HG03196 (cell line): ENCODE results near the gene PORCN.

ENCODE experiments used
- ATAC-seq: cut with Tn5 transposase; IDR thresholded peaks from one replicate; pipeline ENCODE4 v1.9.1; 2021; ENCODE audit not compliant: unreplicated experiment

Gene PORCN

GRCh38 chrX:48475774-48476577 is 32.8 kb upstream of the PORCN start, which contains the start of gene FTSJ1:
TSS of gene FTSJ1 (plus strand) at chrX:48476199. CDS start at chrX:48478048, 1,849 bp downstream.
- peak; percentile 81 for ATAC-seq

- no peak for ATAC-seq
Observed at GRCh38 chrX:48476919-48477318, 31.9 kb upstream of the PORCN start.

- no peak for ATAC-seq
Observed at GRCh38 chrX:48477960-48478755, 30.6 kb upstream of the PORCN start.

- no peak for ATAC-seq
Observed at GRCh38 chrX:48478806-48479205, 30.0 kb upstream of the PORCN start.

DNA sequence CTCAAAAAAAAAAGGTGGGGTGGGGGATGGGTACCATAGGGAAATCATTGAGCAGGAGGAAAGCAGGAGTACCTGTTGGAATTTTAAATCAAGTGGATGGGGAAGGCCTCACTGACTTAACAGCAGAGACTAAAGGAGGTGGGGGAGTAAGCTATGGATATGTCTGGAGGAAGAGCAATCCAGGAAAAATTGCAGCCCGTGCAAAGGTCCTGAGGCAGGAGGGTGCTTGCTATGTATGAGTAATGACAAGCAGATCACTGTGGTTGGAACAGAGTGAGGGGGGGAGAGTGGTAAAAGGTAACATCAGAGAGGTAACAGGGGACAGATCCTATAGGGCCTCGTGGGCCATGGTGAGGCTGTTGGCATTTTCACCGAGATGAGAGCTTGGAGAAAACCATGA is 28.6 kb upstream of the PORCN start:
- no peak for ATAC-seq

GRCh38 chrX:48480583-48480982 is 28.2 kb upstream of the PORCN start:
- ATAC-seq: no peak

DNA sequence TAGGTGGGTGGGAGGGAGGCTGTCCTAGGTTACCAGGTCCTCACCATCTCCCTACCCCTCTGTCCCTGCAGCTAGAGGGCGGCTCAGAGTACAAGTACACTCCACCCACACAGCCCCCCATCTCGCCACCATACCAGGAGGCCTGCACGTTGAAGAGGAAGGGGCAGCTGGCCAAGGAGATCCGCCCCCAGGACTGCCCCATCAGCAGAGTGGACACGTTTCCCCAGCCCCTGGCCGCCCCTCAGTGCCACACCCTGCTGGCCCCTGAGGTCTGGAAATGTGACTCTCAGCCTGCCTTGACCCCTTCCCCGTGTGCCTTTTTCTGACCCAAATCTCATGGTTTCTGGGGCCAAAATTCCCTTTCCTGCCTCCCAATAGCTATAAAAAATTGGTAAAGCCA is 26.3 kb upstream of the PORCN start:
- no peak for ATAC-seq

- ATAC-seq: no peak
Observed at GRCh38 chrX:48487362-48487798, 21.4 kb upstream of the PORCN start.

DNA sequence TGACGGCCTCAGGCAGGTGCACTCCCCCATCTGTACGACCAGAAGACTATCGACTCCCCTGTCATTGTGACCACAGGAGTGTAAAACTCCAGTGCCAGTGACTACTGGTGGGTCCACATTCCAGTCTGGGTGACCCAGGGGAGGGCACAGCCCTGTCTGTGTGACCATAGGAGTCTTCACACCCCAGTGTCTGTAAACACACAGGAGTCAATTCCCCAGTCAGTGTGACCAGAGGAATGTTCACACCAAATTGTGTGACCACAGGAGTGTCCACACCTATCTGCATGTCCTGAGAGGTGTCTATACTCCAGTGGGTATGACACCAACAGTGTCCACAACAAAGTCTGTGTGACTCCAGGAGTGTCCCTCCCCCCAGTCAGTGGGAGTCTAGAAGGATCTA is 20.8 kb upstream of the PORCN start:
- ATAC-seq: no peak

DNA sequence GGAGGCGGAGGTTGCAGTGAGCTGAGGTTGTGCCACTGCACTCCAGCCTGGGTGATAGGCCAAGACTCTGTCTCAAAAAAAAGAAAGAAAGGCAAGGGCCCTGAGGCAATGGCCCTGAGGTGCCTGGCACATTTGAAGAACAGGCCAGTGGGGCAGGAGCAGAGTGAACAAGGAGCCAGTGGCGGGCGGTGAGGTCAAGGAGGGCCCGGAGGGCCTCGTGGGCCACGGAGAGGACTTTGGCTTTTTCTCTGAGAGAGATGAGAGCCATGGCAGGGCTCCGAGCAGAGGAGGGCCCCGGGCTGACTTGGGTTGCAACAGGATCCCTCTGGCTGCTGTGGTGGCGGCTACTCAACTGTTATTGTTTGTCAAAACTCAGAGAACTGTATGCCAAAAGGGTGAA is 19.5 kb upstream of the PORCN start:
- ATAC-seq: no peak

DNA sequence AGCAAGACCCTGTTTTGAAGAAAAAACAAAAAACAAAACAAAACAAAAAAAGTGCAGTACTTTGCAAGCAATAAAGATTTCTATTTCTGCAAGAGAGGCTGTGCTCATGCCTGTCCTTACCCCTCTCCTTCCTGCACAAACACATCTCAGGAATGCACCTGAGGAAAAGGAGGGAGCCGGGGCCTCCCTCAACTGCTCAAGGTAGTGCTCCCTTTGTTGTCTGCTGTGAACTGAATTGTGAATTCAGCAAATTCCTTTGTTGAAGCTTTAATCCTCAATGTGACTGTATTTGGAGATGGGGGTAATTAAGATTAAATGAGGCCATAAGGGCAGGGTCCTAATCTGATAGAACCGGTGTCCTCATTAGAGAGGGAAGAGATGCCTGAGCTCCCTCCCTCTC is 18.9 kb upstream of the PORCN start:
- ATAC-seq: no peak

GRCh38 chrX:48490661-48491060 is 18.1 kb upstream of the PORCN start:
- no peak for ATAC-seq

DNA sequence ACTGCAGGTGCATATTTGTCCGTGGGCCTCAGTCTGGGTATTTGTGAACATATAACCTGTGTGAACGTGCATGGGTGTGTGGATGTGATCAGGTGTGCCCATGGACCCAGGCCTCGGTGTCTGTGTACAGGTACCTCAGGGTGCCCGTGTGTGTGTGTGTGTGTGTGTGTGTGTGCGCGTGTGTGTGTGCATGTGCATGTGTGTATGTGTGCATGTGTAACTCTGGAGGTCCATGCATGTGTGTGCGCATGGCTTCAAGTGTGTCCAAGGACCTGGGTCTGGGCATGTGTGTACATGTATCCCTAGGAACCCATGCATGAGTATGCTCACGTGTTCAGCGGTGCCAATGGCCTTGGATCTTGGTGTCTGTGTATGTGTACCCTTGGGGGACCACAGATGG is 17.0 kb upstream of the PORCN start:
- no peak for ATAC-seq

GRCh38 chrX:48492293-48492910 is 16.4 kb upstream of the PORCN start:
- ATAC-seq: no peak

- ATAC-seq: no peak
Observed at GRCh38 chrX:48493890-48494364, 14.9 kb upstream of the PORCN start.

GRCh38 chrX:48496660-48497059 is 12.1 kb upstream of the PORCN start:
- ATAC-seq: no peak

DNA sequence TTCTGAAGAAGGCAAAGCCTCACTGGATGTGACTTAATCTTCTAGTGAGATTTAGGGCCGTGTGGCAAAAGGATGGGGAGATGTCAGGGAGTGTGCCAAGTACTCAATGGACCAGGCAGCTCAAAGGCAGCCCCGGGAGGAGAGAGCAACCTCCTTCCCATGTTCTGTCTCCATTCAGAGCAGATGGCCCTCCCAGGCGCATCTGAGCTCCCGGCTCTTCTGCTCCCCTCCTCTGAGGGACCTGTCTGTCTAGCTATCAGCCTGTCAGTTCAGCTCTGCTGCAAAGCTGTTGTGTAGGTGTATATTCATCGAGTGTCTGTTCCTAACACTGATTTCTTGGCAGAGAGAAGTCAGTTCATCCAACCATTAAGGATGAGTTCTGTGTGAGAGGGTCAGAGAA is 10.9 kb upstream of the PORCN start:
- ATAC-seq: no peak

- ATAC-seq: no peak
Observed at GRCh38 chrX:48498374-48498809, 10.4 kb upstream of the PORCN start.

GRCh38 chrX:48504261-48504660 is 4.5 kb upstream of the PORCN start:
- no peak for ATAC-seq

- ATAC-seq: no peak
Observed at GRCh38 chrX:48505481-48505880, 3.3 kb upstream of the PORCN start.

DNA sequence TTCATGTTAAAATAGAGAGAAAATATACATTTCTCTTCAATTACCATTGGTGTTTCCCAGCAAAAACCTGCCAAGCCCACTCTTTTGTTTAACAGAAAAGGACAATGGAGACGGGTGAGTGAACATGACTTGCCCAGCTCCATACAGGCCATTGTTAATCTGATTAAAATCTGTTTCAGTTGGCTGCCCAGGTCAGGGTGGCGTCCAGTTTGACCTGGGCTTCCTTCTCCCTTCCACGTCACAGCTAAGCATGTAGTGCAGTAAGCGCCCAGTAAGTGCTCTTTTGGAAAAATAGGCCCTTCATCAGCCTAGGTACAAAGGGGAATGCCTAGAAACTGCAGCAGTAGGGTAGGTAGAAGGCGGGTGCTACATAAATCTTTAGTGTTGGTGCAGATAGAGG is 1.5 kb upstream of the PORCN start:
- no peak for ATAC-seq

GRCh38 chrX:48509245-48509590 is 426 bp downstream of the PORCN start:
- ATAC-seq: no peak
